K562 (cell line): ENCODE results near the gene TUBB4B. TPM values are rescaled to one million over a fixed set of nuclear protein-coding genes. Genes with fewer than 3 reads are reported as not detected.
A peak's percentile ranks its signal among the peaks of the same experiment; 100 is the strongest.

Experiments used
- ASH1L ChIP-seq: fragments of 450-650 bp; IDR thresholded peaks from 2 replicates; pipeline ENCODE4 v1.6.1; 2018; ENCODE audit warnings: borderline replicate concordance, mild to moderate bottlenecking, low read depth; ENCODE audit not compliant: partially characterized antibody
- ATF1 ChIP-seq, 2 experiments: fragments of 450-650 bp in 1 of 2; IDR thresholded peaks; 2 replicates each; pipeline ENCODE4 v1.6.1; 2016; ENCODE audit warnings: missing compliant biosample characterization in 1 of 2, missing genetic modification characterization in 1 of 2
- CCNT2 ChIP-seq: IDR thresholded peaks from 2 replicates; pipeline ENCODE4 v1.6.1; 2011; ENCODE audit warnings: borderline replicate concordance, low read depth, mild to moderate bottlenecking, moderate library complexity, mixed read lengths, low read length; ENCODE audit not compliant: insufficient read length; ENCODE audit errors: extremely low read depth
- E2F4 ChIP-seq: sonication (generic); formaldehyde crosslinking; IDR thresholded peaks from 2 replicates; pipeline ENCODE4 v1.8.0; 2022; ENCODE audit warnings: mild to moderate bottlenecking, low read depth, missing genetic modification reagents
- ESRRA ChIP-seq: fragments of 450-650 bp; IDR thresholded peaks from 2 replicates; pipeline ENCODE4 v1.6.1; 2014; ENCODE audit warnings: low read depth, mild to moderate bottlenecking, moderate library complexity, borderline replicate concordance
- FOS ChIP-seq: IDR thresholded peaks from 3 replicates; pipeline ENCODE4 v1.6.1; 2011; ENCODE audit not compliant: insufficient read length; ENCODE audit errors: extremely low read depth
- FOXP1 ChIP-seq: sonication (generic); formaldehyde crosslinking; IDR thresholded peaks from 2 replicates; pipeline ENCODE4 v1.8.0; 2022; ENCODE audit warnings: mild to moderate bottlenecking, missing genetic modification reagents
- HBP1 ChIP-seq: fragments of 450-650 bp; formaldehyde crosslinking; IDR thresholded peaks from 2 replicates; pipeline ENCODE4 v1.4.0; 2022; ENCODE audit warnings: missing genetic modification characterization
- HDAC1 ChIP-seq, 2 experiments: fragments of 450-650 bp; IDR thresholded peaks; 2 replicates each; pipeline ENCODE4 v1.6.1; 2016 to 2017; ENCODE audit warnings: inconsistent platforms in 1 of 2, mild to moderate bottlenecking in 1 of 2, moderate library complexity in 1 of 2
- KHSRP ChIP-seq: fragments of 450-650 bp; IDR thresholded peaks from 2 replicates; pipeline ENCODE4 v1.6.1; 2017
- PTRF ChIP-seq: fragments of 450-650 bp; IDR thresholded peaks from 2 replicates; pipeline ENCODE4 v1.6.1; 2016; ENCODE audit warnings: mild to moderate bottlenecking, missing genetic modification characterization, missing compliant biosample characterization
- TCF7L2 ChIP-seq: fragments of 150-350 bp; IDR thresholded peaks from 2 replicates; pipeline ENCODE4 v1.6.1; 2016; ENCODE audit warnings: low read depth, mild to moderate bottlenecking, low read length, moderate library complexity
- TRIM28 ChIP-seq: fragments of 450-650 bp; IDR thresholded peaks from 2 replicates; pipeline ENCODE4 v1.6.1; 2017
- ZMIZ1 ChIP-seq, 2 experiments: fragments of 150-350 bp in 1 of 2; IDR thresholded peaks; 2 replicates each; pipeline ENCODE4 v1.6.1; 2012 to 2016; ENCODE audit warnings: low read depth in 2 of 2, low read length in 2 of 2, mild to moderate bottlenecking in 1 of 2, moderate library complexity in 1 of 2
- ZNF224 ChIP-seq: sonication (generic); formaldehyde crosslinking; IDR thresholded peaks from 2 replicates; pipeline ENCODE4 v1.8.0; 2022; ENCODE audit warnings: mild to moderate bottlenecking, missing genetic modification reagents
- ZNF274 ChIP-seq: IDR thresholded peaks from 2 replicates; pipeline ENCODE4 v1.6.1; 2011; ENCODE audit warnings: low read depth, mild to moderate bottlenecking, low read length, moderate library complexity, borderline replicate concordance
- ZNF3 ChIP-seq: fragments of 250-450 bp; sonication (Bioruptor Pico); IDR thresholded peaks from 2 replicates; pipeline ENCODE4 v1.5.0; 2021; ENCODE audit warnings: mild to moderate bottlenecking, moderate library complexity
- ZNF512 ChIP-seq: IDR thresholded peaks from 2 replicates; pipeline ENCODE4 v1.6.1; 2016; ENCODE audit warnings: missing genetic modification characterization, missing compliant biosample characterization
- ZZZ3 ChIP-seq: fragments of 450-650 bp; IDR thresholded peaks from 2 replicates; pipeline ENCODE4 v1.6.1; 2016; ENCODE audit warnings: antibody characterized with exemption, mild to moderate bottlenecking, moderate library complexity
- polyA plus RNA-seq, 8 experiments: library from polyadenylated mRNA; depleted of rRNA in 4 of 8; stranded (reverse) in 5 of 8; unstranded in 3 of 8; fragments of >200 nt; fragmentation: Nextera tagmentation in 2 of 8; fragmentation: Illumina TruSeq in 1 of 8; extraction: Ambion mirVana in 2 of 8; extraction: Trizol in 1 of 8; gene quantifications; 2 replicates each; pipeline versions ENCODE4 v1.2.1 to v1.2.3, GENCODE V29; 2011 to 2014; ENCODE audit warnings: inconsistent platforms in 1 of 8, missing spikeins in 1 of 8
- total RNA-seq, 7 experiments: library from RNA; depleted of rRNA in 6 of 7; stranded (reverse); fragments of >200 nt in 6 of 7; fragmentation: Illumina TruSeq in 2 of 7; extraction: Trizol in 2 of 7; gene quantifications; 2 replicates each; pipeline versions ENCODE4 v1.2.1 to v1.2.3, GENCODE V29; 2011 to 2021; ENCODE audit warnings: low replicate concordance in 1 of 7

TUBB4B gene
- total and polyA plus RNA-seq, 9 of the 15 experiments (the other 6 are each of a cell fraction or from before 2014, with no cell fraction given): 24.1 to 443 (median 268) TPM

- TF ChIP-seq ZMIZ1 (IDR thresholded peaks at IDR 0.05; ENCODE audit: low read depth in 2 of 2, low read length in 2 of 2) (peak in 1 of 2 experiments; percentile 40; a peak in 1 of 4 replicates), E2F4 (CRISPR knock-in tag) (no peak), TCF7L2 (no peak), ATF1 (CRISPR knock-in tag; IDR thresholded peaks at IDR 0.05) (no peak), ATF1 (tag; IDR thresholded peaks at IDR 0.05) (peak; percentile 63), HDAC1 (IDR thresholded peaks at IDR 0.05) (peak in 1 of 2 experiments; percentile 85; a peak in 2 of 4 replicates), FOS (peak; percentile 97), HBP1 (no peak; the same call in 1 of the 2 replicates), ASH1L (peak; percentile 94), ESRRA (peak; percentile 99), TRIM28 (no peak), ZNF224 (CRISPR knock-in tag) (no peak), FOXP1 (CRISPR knock-in tag) (no peak), ZNF274 (no peak), ZNF3 (CRISPR knock-in tag) (no peak), ZZZ3 (no peak), ZNF512 (tag) (no peak), PTRF (tag) (no peak), CCNT2 (peak; percentile 93), KHSRP (no peak)
Measured at GRCh38 chr9:137200311-137201204, 40.5 kb upstream of the TUBB4B start, which contains the start of gene TPRN (continued).
